Kidney (tissue), 14 donors: ENCODE data around the gene CUX1. TPM values are rescaled to one million over a fixed set of nuclear protein-coding genes. Genes with fewer than 3 reads are reported as not detected.
A peak's percentile ranks its signal among the peaks of the same experiment; 100 is the strongest.

Experiments used
- DNase-seq, 5 donors: peaks; one replicate each; pipeline ENCODE4 v3.0.0-alpha.2; 2013 to 2020
- FAIRE-seq: peaks from 2 replicates; lab custom pipeline; 2012; peaks lifted over from hg19 to GRCh38; lab: Jason Lieb, UNC
- H3K27ac ChIP-seq, 2 donors: one replicate each; pipeline ENCODE4 v1.7.0; 2013; ENCODE audit warnings: low read depth in 2 of 2, low read length in 2 of 2, inconsistent platforms in 1 of 2
- H3K27me3 ChIP-seq: one replicate; pipeline ENCODE4 v1.7.1; 2013; ENCODE audit warnings: low read length, inconsistent platforms; ENCODE audit not compliant: control insufficient read depth, insufficient read depth
- H3K36me3 ChIP-seq, 3 donors: one replicate each; pipeline versions ENCODE4 v1.7.0 to v1.7.1; 2013; ENCODE audit warnings: low read length in 3 of 3, control low read depth in 1 of 3, inconsistent platforms in 1 of 3; ENCODE audit not compliant: insufficient read depth in 3 of 3, control insufficient read depth in 2 of 3
- H3K4me1 ChIP-seq, 3 donors: one replicate each; pipeline versions ENCODE4 v1.7.0 to v1.7.1; 2013; ENCODE audit warnings: low read length in 3 of 3, inconsistent platforms in 1 of 3, low read depth in 1 of 3; ENCODE audit not compliant: control insufficient read depth in 2 of 3, insufficient read depth in 2 of 3
- H3K4me3 ChIP-seq, 3 donors: one replicate each; pipeline versions ENCODE4 v1.7.0 to v1.8.1; 2013; ENCODE audit warnings: low read length in 3 of 3, control low read depth in 1 of 3, inconsistent platforms in 1 of 3
- H3K9ac ChIP-seq, 3 donors: one replicate each; pipeline versions ENCODE4 v1.7.0 to v1.7.1; 2013; ENCODE audit warnings: low read length in 3 of 3, control low read depth in 1 of 3, inconsistent platforms in 1 of 3
- H3K9me3 ChIP-seq, 3 donors: one replicate each; pipeline versions ENCODE4 v1.7.0 to v1.7.1; 2013; ENCODE audit warnings: low read length in 3 of 3, control low read depth in 1 of 3, inconsistent platforms in 1 of 3; ENCODE audit not compliant: control insufficient read depth in 2 of 3, insufficient read depth in 1 of 3
- CTCF ChIP-seq: IDR thresholded peaks from 3 replicates; pipeline ENCODE4 v1.5.1; 2012; ENCODE audit warnings: mild to moderate bottlenecking, moderate library complexity, borderline replicate concordance; ENCODE audit not compliant: insufficient read depth; ENCODE audit errors: extremely low read depth
- intact Hi-C: fragments of 100-400 bp; cut with DNase I; formaldehyde crosslinking; loops from one replicate; pipeline ENCODE4 v1.11.1; 2022
- polyA plus RNA-seq: library from polyadenylated mRNA; stranded (reverse); fragments of 350-450 nt; fragmentation: Illumina TruSeq; extraction: RNeasy Lipid Tissue Mini Kit (QIAGEN cat#74804); gene quantifications from one replicate; pipeline ENCODE4 v1.2.3, GENCODE V29; 2014; ENCODE audit warnings: low read depth, low replicate concordance; ENCODE audit not compliant: insufficient read depth
- total RNA-seq: library from RNA; stranded (reverse); fragmentation: NEBNext Ultra II Directional; extraction: Animal tissue kit (Norgen Biotek cat#: 25700); gene quantifications from one replicate; pipeline ENCODE4 v1.2.1, GENCODE V29; 2021
- donor health status: control.
- donor health status: control.
- donor health status: control.
- donor health status: control.
- donor health status: control.
- donor health status: DM: yes; HTN: yes; CAD: no.
- donor health status: Normal renal cell carcinoma (clear cell type).

The CUX1 gene
- total and polyA plus RNA-seq, 2 donors from 2014 or later = 71.4 to 126 TPM

GRCh38 chr7:101818287-101819071 lies 1.1 kb downstream of the CUX1 start:
- Histone ChIP-seq H3K9me3 (no peaks in the 10 kb centered on the region), H3K4me1 (peaks cover 0 to 22% (median 9%) of the 10 kb centered on the region in 3 donors), H3K9ac (peak overlapping the region in 1 of 3 donors; percentile 41), H3K4me3 (peak overlapping the region in 2 of 3 donors; percentile 33 to 66), H3K36me3 (no peaks in the 10 kb centered on the region), H3K27ac (peak overlapping the region in 1 of 2 donors; percentile 32), H3K27me3 (no peaks in the 10 kb centered on the region)
- intact Hi-C loops = no loop called here
- DNase-seq = peak in 2 of 5 donors; percentile 11 to 14
- TF ChIP-seq CTCF = no peak
- no peak for FAIRE-seq

GRCh38 chr7:101819183-101819582 lies 1.8 kb downstream of the CUX1 start:
- no peak overlapping the region for H3K27ac ChIP-seq
- peaks cover 0 to 23% (median 9%) of the 10 kb centered on the region in 3 donors for H3K4me1 ChIP-seq
- H3K4me3 ChIP-seq = no peak overlapping the region
- DNase-seq (peak in 1 of 5 donors; percentile 5), FAIRE-seq (no peak)
- intact Hi-C loops = no loop called here
- H3K27me3 ChIP-seq = no peaks in the 10 kb centered on the region
- H3K36me3 ChIP-seq = no peaks in the 10 kb centered on the region
- no peak for TF ChIP-seq CTCF
- no peaks in the 10 kb centered on the region for H3K9me3 ChIP-seq
- H3K9ac ChIP-seq = peak overlapping the region in 1 of 3 donors; percentile 24

DNA sequence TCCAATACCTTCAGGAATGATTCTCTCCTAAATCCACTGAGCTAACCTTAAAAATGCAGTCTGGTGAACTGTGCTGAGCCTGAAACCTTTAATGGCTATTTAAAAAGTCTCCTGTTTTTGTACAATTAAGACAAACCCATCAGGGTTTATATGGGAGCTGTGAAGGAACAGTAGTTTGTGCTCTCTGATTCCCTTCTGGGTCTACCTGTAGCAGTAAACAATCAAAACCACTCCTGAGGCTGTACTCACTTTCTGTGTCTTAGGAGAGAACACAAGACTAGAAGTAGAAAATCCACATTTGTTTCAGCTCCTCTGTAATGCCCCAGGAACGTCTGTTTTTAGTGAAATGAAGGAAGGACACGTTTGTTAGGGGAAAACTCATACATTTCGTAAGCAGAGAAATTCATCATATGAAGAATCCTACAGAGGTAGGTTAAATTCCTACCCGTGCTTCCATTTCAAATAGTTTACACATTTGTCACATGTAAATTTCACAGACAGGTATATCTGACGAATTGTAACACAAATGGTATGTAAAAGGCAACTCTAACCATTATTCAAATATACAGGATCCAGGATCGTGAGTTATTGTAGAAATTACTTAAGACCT lies 2.6 kb downstream of the CUX1 start:
- H3K27ac ChIP-seq = no peak overlapping the region
- intact Hi-C loops = no loop called here

More for the DNA sequence above, 2.6 kb downstream of the CUX1 start:
- Histone ChIP-seq H3K4me3 (no peak overlapping the region), H3K36me3 (no peaks in the 10 kb centered on the region), H3K9ac (no peak overlapping the region), H3K4me1 (peaks cover 0 to 23% (median 10%) of the 10 kb centered on the region in 3 donors), H3K9me3 (no peaks in the 10 kb centered on the region), H3K27me3 (no peaks in the 10 kb centered on the region)
- DNase-seq (no peak), FAIRE-seq (no peak)
- TF ChIP-seq CTCF = no peak
